GM13977 (cell line): ENCODE results near the gene SFPQ.
"Not testable (repeated sequence)": the region's sequence is repeated elsewhere in the genome, so short reads cannot be mapped to it uniquely, and the experiment has no call there.

Experiments
- DNase-seq: peaks from one replicate; pipeline ENCODE4 v3.0.0; 2012; ENCODE audit warnings: low spot score
- in situ Hi-C: fragments of 300-500 bp; cut with MboI; formaldehyde crosslinking; loops from one replicate; pipeline ENCODE4 v1.12.0; 2022; ENCODE audit warnings: low sequenced_read_pairs, low pct_unique_long_range_greater_than_20kb, mixed read lengths, inconsistent platforms; ENCODE audit not compliant: unreplicated experiment
- TF ChIP-seq, protein P1 (sequence below): IDR thresholded peaks from 2 replicates; pipeline ENCODE4 v1.5.1; 2012; ENCODE audit warnings: mild to moderate bottlenecking, control low read depth; ENCODE audit not compliant: insufficient read depth; ENCODE audit errors: extremely low read depth, missing control alignments

The SFPQ gene, protein sequence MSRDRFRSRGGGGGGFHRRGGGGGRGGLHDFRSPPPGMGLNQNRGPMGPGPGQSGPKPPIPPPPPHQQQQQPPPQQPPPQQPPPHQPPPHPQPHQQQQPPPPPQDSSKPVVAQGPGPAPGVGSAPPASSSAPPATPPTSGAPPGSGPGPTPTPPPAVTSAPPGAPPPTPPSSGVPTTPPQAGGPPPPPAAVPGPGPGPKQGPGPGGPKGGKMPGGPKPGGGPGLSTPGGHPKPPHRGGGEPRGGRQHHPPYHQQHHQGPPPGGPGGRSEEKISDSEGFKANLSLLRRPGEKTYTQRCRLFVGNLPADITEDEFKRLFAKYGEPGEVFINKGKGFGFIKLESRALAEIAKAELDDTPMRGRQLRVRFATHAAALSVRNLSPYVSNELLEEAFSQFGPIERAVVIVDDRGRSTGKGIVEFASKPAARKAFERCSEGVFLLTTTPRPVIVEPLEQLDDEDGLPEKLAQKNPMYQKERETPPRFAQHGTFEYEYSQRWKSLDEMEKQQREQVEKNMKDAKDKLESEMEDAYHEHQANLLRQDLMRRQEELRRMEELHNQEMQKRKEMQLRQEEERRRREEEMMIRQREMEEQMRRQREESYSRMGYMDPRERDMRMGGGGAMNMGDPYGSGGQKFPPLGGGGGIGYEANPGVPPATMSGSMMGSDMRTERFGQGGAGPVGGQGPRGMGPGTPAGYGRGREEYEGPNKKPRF

GRCh38 chr1:35192853-35193664, at the start of gene SFPQ:
SFPQ (minus strand) TSS chr1:35193145; CDS start chr1:35193049, 96 bp downstream.
- DNase-seq, result peak; percentile 99
- TF ChIP-seq, protein P1, sequence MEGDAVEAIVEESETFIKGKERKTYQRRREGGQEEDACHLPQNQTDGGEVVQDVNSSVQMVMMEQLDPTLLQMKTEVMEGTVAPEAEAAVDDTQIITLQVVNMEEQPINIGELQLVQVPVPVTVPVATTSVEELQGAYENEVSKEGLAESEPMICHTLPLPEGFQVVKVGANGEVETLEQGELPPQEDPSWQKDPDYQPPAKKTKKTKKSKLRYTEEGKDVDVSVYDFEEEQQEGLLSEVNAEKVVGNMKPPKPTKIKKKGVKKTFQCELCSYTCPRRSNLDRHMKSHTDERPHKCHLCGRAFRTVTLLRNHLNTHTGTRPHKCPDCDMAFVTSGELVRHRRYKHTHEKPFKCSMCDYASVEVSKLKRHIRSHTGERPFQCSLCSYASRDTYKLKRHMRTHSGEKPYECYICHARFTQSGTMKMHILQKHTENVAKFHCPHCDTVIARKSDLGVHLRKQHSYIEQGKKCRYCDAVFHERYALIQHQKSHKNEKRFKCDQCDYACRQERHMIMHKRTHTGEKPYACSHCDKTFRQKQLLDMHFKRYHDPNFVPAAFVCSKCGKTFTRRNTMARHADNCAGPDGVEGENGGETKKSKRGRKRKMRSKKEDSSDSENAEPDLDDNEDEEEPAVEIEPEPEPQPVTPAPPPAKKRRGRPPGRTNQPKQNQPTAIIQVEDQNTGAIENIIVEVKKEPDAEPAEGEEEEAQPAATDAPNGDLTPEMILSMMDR, result no peak
- in situ Hi-C loops, result no loop called here

DNA sequence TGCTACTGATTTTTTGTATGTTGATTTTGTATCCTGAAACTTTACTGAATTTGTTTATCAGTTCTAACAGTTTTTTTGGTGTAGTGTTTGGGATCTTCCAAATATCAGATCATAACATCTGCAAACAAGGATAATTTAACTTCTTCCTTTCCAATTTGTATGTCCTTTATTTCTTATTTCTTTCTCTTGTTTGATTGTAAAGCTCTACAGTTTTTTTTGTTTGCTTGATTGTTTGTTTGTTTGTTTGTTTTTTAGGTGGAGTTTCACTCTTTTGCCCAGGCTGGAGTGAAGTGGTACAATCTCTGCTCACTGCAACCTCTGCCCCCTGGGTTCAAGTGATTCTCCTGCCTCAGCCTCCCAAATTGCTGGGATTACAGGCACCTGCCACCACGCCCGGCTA, 43.8 kb upstream of the SFPQ start:
- DNase-seq, in situ Hi-C loops: not testable (repeated sequence)

DNA sequence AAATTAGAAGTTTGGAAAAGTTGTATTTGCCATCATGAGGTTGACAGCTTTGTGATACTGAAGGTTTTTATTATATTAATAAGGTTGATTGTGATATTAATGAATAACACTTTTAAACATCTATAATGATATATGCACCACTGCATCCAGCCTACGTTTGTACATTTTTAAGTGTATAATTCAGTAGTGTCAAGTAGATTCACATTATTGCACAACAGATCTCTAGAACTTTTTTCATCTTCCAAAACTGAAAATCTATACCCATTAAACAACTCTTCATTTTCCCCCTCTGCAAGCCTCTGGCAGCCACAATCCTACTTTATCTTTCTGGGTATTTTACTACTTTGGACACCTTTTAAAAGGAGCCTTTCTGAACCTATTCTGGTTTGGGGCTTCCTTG, 38.3 kb upstream of the SFPQ start:
- TF ChIP-seq, protein P1, result no peak

DNA sequence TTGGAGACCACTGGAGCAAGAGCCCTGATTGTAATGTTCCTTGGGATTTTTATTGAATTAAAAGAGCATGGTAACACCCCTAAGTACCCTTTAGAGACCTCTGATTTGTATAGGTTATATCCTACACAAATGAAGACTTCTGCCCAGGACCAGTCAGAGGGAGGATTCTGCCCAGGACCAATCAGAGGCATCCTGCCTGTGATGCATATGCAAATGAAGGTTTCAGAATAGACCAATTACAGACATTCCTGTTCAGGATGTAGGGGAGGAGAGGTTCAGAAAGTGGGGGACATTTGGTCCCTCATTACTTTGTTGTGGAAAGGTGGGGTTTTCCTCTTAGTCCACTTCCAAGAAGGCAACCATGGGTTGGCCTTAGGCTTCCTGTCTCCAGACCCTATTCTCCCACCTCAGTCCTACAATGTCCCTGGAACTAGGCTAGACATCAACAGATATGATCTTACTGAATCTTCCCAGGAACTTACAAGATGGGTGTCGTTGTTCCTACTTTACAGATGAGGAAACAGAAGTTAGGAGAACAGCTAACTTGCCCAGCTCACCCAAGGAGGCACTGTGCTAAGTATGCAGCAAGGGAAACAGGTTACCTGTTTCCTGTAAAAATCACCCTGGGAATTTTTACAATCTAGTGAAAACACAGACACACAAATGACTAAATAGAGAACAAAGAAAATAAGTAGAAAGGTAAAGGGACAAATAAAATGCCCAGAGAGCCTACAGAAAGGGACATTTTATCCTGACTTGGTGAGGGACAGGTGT, 36.8 kb upstream of the SFPQ start:
- no peak for DNase-seq
- TF ChIP-seq, protein P1, result no peak
- in situ Hi-C loops, result no loop called here

More for the DNA sequence above, 38.3 kb upstream of the SFPQ start:
- in situ Hi-C loops, result no loop called here
- no peak for DNase-seq

GRCh38 chr1:35226546-35226945, 33.6 kb upstream of the SFPQ start:
- no peak for DNase-seq
- TF ChIP-seq, protein P1, result no peak
- in situ Hi-C loops, result no loop called here

- in situ Hi-C loops, result no loop called here
- TF ChIP-seq, protein P1, result no peak
- DNase-seq, result no peak
Measured at GRCh38 chr1:35223084-35223630, 30.2 kb upstream of the SFPQ start.
